Lung (tissue), 12 donors: Measurements from ENCODE around the gene HPN. TPM values are rescaled to one million over a fixed set of nuclear protein-coding genes. Genes with fewer than 3 reads are reported as not detected.

Experiments used
- ATAC-seq: fragments of 200-7000 bp; cut with Tn5 transposase; one replicate; pipeline ENCODE4 v1.9.1; 2020; ENCODE audit warnings: moderate number of reproducible peaks; ENCODE audit not compliant: insufficient read depth, low FRiP score
- DNase-seq, 3 donors: peaks; one replicate each; pipeline ENCODE4 v3.0.0-alpha.2; 2013 to 2017
- H3K27ac ChIP-seq, 2 donors: one replicate each; pipeline ENCODE4 v1.5.1; 2013; ENCODE audit warnings: mild to moderate bottlenecking in 2 of 2, moderate library complexity in 2 of 2, control low read depth in 1 of 2, inconsistent platforms in 1 of 2, low read depth in 1 of 2, low read length in 1 of 2
- H3K27me3 ChIP-seq, 3 donors: one replicate each; pipeline ENCODE4 v1.5.1; 2013; ENCODE audit warnings: low read length in 2 of 3; ENCODE audit not compliant: control insufficient read depth in 3 of 3, insufficient read depth in 3 of 3
- H3K36me3 ChIP-seq, 4 donors: one replicate each; pipeline ENCODE4 v1.5.1; 2013; ENCODE audit warnings: low read length in 4 of 4, mild to moderate bottlenecking in 1 of 4, moderate library complexity in 1 of 4; ENCODE audit not compliant: control insufficient read depth in 4 of 4, insufficient read depth in 4 of 4
- H3K4me1 ChIP-seq, 5 donors: one replicate each; pipeline ENCODE4 v1.5.1; 2013; ENCODE audit warnings: low read length in 5 of 5, mild to moderate bottlenecking in 2 of 5, moderate library complexity in 1 of 5; ENCODE audit not compliant: control insufficient read depth in 5 of 5, insufficient read depth in 5 of 5
- H3K4me3 ChIP-seq: one replicate; pipeline ENCODE4 v1.5.1; 2013; ENCODE audit warnings: mild to moderate bottlenecking, control low read depth, moderate library complexity
- H3K9ac ChIP-seq, 2 donors: one replicate each; pipeline ENCODE4 v1.5.1; 2013; ENCODE audit warnings: low read length in 2 of 2, control low read depth in 1 of 2; ENCODE audit not compliant: insufficient read depth in 1 of 2
- H3K9me3 ChIP-seq, 4 donors: one replicate each; pipeline ENCODE4 v1.5.1; 2013; ENCODE audit warnings: low read length in 3 of 4, mild to moderate bottlenecking in 1 of 4, moderate library complexity in 1 of 4; ENCODE audit not compliant: control insufficient read depth in 4 of 4, insufficient read depth in 3 of 4
- WGBS, 2 donors: extraction: QIAGEN DNeasy Blood & Tissue Kit; methylation state at CpG; one replicate each; pipeline ENCODE4 v1.1.7; 2013; 5-methylcytosine and 5-hydroxymethylcytosine counted together
- polyA plus RNA-seq, 2 donors: library from polyadenylated mRNA; stranded (reverse); fragments of 200-250 nt; gene quantifications; one replicate each; pipeline ENCODE4 v1.2.1, GENCODE V29; 2013
- total RNA-seq, 2 donors: library from RNA; depleted of rRNA in 1 of 2; stranded (reverse); fragments of >200 nt in 1 of 2; gene quantifications; one replicate each; pipeline ENCODE4 v1.2.1, GENCODE V29; 2014 to 2021
- TF ChIP-seq, protein P1 (sequence below): IDR thresholded peaks from 2 replicates; pipeline ENCODE4 v1.5.1; 2012; ENCODE audit warnings: mild to moderate bottlenecking; ENCODE audit errors: control extremely low read depth, extremely low read depth
- donor health status: control.
- donor health status: control.
- donor health status: Bipolar disorder and iron deficiency.
- donor health status: healthy.
- donor health status: DM: yes; HTN: yes; CAD: no.

HPN gene
- total and polyA plus RNA-seq, 4 donors = 15.4 to 41.4 (median 26.8) TPM

DNA sequence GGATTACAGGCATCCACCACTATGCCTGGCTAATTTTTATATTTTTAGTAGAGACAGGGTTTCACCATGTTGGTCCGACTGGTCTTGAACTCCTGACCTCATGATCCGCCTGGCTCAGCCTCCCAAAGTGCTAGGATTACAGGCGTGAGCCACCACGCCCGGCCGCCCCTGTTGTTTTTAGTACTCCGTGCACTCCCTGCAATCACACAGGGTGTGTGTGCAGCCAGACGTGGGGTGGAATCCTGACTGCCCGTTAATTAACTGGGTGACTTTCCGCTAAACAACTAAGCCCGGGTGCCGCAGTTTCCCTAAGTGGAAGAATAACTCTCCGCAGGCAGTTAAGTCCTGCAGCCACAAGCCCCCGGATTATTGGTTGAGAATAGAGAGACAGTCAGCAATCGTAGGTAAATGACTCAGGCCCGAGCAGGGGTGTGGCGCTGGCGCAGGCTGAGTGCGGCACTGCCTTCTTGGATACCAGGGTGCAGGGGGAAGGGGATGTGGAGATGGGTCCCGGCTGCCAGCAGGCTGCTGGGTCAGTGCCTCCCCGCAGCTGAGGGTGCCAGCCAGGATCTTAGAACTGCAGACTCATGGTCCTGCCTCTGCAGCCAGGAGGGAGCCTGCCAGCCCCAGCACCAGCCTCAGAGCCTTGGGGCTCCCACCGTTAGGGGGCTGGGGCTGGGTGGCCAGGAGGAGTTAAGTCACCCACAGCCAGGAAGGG lies 68.0 kb downstream of the HPN start:
- DNase-seq = no peak
- no peaks in the 10 kb centered on the region for H3K9me3 ChIP-seq
- no peak overlapping the region for H3K9ac ChIP-seq
- TF ChIP-seq, protein P1, sequence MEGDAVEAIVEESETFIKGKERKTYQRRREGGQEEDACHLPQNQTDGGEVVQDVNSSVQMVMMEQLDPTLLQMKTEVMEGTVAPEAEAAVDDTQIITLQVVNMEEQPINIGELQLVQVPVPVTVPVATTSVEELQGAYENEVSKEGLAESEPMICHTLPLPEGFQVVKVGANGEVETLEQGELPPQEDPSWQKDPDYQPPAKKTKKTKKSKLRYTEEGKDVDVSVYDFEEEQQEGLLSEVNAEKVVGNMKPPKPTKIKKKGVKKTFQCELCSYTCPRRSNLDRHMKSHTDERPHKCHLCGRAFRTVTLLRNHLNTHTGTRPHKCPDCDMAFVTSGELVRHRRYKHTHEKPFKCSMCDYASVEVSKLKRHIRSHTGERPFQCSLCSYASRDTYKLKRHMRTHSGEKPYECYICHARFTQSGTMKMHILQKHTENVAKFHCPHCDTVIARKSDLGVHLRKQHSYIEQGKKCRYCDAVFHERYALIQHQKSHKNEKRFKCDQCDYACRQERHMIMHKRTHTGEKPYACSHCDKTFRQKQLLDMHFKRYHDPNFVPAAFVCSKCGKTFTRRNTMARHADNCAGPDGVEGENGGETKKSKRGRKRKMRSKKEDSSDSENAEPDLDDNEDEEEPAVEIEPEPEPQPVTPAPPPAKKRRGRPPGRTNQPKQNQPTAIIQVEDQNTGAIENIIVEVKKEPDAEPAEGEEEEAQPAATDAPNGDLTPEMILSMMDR = no peak
- peaks cover 0 to 5% (median under 1%) of the 10 kb centered on the region in 5 donors for H3K4me1 ChIP-seq
- 76 to 82% methylated on average over 22 of the region's 22 CpGs for WGBS, 2 donors
- no peaks in the 10 kb centered on the region for H3K27me3 ChIP-seq
- ATAC-seq = no peak
- H3K36me3 ChIP-seq = no peaks in the 10 kb centered on the region
- H3K27ac ChIP-seq = no peak overlapping the region
- H3K4me3 ChIP-seq = no peak overlapping the region

DNA sequence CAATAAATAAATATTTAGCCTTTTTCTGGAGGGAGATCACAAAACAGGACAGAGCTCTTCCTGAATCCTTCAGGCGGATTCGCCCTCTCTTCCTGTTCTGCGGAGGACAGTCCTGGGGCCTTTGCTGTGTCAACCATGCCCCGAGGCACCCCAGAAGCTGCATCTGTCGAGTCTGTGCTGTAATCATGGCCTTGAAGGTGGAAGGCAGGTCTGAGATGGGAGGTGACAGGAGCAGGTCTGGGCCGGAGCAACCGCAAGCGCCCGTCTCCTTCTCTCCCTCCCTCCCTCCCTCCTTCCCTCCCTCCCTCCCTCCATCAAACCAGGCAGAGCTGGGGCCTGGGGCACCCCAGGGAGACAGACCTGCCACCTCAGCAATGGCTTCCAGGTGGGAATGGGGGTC lies 69.5 kb downstream of the HPN start:
- Histone ChIP-seq H3K4me1 (peaks cover 0 to 13% (median 4%) of the 10 kb centered on the region in 5 donors), H3K36me3 (no peaks in the 10 kb centered on the region), H3K9ac (no peak overlapping the region), H3K4me3 (no peak overlapping the region), H3K27me3 (no peaks in the 10 kb centered on the region), H3K27ac (no peak overlapping the region), H3K9me3 (no peaks in the 10 kb centered on the region)
- TF ChIP-seq, protein P1 = no peak
- 58% methylated on average over 9 of the region's 9 CpGs for WGBS, 2 donors
- no peak for ATAC-seq
- DNase-seq = no peak

DNA sequence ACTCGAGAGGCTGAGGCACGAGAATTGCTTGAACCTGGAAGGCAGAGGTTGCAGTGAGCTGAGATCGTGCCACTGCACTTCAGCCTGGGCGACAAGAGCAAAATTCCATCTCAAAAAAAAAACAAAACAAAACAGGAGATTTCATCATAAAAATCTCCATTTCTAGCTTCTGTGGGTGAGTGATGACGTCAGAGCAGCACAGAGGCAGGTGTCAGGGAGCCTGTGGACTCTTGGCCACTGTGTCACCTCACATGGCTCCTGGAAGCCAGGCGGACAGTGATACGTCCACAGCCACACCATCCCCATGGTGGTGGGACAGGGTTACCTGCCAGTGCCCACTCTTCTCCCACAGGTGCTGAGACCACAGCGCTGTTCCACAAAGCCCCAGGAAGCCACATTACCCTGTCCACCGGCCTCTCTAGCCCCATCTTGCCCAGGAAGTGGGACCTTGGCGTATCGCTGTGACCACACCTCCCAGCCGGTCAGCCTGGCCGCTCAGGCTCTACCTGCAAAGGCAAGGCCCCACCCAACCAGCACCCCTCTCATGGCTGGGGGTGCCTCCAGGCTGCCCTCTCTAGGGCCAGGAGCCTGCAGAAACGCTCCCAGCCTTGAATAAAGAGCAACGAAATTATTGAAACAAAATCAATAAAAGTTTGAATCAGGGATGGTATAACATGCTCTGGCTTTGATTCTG lies 71.6 kb downstream of the HPN start:
- Histone ChIP-seq H3K36me3 (no peaks in the 10 kb centered on the region), H3K9ac (no peak overlapping the region), H3K4me3 (no peak overlapping the region), H3K9me3 (no peaks in the 10 kb centered on the region), H3K27me3 (no peaks in the 10 kb centered on the region), H3K4me1 (peaks cover 0 to 13% (median 3%) of the 10 kb centered on the region in 5 donors), H3K27ac (no peak overlapping the region)
- DNase-seq = no peak
- TF ChIP-seq, protein P1 = no peak
- ATAC-seq = no peak
- 90% methylated on average over 15 of the region's 15 CpGs for WGBS, 2 donors
